EL (cell line): ENCODE measurements around the gene EFNA3.
"Not testable (repeated sequence)": the region's sequence is repeated elsewhere in the genome, so short reads cannot be mapped to it uniquely, and the experiment has no call there.

Experiments used
- DNase-seq: peaks from one replicate; pipeline ENCODE4 v3.0.0-alpha.2; 2016

EFNA3 gene

DNA sequence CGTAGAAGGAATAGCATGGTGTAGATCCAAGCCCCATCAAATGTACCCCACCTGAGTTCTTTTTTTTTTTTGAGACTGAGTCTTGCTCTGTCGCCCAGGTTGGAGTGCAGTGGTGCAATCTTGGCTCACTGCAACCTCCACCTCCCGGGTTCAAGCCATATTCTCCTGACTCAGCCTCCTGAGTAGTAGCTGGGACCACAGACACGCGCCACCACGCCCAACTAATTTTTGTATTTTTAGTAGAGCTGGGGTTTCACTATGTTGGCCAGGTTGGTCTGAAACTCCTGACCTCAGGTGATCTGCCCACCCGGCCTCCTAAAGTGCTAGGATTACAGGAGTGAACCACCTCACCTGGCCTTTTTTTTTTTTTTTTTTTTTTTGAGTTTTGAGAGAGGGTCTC is 39.5 kb downstream of the EFNA3 start:
- DNase-seq = not testable (repeated sequence)

DNA sequence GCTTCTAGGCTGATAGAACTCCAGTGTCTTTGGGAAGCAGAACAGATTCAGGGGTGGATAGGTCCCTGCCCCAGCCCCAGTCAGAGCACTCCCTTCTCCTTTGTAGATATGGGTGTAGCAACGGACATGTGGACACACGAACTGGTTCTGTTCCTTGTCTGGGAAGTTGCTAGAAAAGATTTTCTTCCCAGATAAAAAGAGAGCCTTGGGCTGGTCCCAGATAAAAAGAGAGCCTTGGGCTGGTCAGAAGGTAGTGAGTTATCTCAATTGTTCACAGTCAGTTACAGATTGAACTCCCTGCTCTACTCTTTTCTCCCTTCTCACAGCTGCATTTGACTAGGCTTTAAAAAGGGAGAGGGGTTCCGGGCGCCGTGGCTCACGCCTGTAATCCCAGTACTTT is 41.6 kb downstream of the EFNA3 start:
- no peak for DNase-seq

DNA sequence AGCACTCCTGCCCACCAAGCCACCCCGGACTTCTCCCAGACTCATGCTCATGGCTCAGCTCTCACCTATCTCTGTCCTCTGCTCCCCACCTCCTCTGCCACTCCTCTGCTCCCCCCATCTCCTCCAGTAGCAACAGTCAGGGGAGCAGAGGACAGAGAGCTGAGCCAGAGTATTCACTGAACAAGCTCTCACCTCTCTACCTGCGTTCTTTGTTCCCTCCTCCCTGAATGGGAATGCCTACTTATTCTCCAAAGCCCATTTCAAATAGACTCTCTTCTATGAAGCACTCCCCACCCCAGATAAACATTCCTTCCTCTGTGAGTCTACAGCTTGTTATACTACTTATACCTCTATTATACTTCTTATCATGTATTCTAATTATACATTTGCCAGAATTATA is 42.6 kb downstream of the EFNA3 start:
- no peak for DNase-seq

DNA sequence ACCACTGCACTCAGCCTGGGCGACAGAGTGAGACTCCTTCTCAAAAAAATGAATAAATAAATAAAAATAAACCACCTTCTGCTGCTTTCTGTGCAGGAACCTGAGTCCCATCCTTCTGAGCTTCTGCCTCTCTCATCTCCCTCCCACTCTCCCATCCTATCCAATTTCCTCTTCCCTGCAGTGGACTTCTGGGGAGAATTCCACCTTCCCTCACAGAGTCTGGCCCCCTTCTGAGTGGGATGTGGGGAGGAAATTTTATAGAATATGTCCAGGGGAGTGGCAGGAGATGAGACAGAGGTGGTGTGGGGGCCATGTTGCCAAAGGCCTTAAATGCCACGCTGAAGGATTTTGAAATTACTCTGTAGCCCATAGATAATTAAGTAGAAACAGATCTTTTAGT is 43.7 kb downstream of the EFNA3 start:
- no peak for DNase-seq

DNA sequence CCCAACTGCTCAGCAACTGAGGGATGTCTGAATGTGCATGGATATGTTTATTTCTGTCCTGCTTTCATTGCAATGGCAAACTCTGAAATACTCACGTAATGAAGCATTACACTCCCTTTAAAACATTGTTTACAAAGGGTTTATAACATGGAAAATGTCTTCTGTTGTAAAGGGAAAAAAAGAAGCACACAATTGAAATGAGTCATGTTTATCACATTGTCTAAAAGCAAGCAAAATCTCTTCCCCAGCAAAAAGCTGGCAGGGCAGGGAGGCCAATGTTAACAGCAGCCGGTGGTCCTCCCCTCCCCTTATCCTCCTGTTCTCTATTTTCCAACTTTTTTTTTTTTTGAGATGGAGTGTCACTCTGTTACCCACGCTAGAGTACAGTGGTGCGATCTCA is 45.2 kb downstream of the EFNA3 start:
- no peak for DNase-seq

DNA sequence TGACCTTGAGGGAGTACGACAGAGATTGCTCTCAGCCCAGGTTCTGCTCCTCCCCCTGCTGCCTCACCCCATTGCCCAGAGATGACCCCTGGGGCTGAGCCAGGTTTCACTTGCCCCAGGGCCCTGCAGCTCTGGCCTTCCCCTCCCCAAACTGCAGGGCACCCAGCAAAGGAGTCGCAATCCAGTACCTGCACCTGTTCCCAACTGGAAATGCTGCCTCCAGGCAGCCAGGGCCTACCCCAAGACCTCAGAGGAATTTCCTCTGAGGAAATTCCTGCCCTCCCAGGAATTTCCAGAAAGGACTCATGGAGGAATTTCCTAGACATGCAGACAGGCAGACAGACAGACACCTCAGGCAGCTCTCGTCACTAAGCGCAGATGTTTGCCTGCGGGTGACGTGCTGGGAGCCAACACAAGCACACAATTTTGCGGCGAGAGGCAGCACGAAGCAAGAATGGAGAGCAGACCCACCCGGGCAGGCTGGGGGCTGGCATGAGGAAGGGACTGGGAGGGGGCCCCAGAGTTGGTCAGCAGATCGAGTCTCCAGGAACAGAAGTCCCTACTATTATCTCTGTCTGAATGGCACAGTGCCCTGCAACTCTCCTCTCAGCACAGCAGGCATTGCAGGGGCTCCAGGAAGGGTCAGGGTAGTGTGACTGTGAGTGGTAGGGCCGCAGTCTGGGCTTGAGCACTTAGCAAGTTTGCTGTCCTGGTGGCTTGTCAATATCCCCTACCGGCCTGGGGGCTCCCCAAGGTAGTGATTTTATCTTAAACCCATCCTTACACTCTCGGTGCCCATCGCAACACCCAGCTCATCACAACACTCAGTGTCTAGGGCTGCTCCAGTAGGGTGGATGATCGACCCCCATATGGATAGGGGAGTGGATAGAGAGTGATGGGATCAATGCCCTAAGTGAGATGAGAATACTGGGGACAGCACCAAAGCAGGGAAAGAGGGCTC is 46.1 kb downstream of the EFNA3 start:
- peak; percentile 65 for DNase-seq

DNA sequence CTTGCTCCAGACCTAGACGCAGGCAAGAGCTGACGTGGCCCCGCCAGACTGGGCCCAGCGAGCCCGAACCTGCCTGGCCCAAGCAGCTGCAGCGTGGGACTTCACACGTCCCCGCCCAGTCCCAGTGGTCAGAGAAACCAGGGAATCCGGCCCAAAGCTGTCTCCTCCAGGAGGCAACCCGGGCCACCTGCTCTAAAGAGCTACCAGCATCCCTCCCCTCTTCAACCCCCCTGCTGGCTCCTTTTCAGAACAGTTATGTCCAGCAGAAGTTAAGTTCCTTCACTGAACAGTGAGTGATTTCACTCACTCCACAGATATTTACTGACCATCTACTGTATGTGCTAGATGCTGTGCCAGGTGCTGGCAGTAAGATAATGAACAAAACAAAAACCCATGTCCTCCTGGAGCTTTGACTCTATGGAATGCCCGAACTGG is 46.9 kb downstream of the EFNA3 start:
- no peak for DNase-seq

DNA sequence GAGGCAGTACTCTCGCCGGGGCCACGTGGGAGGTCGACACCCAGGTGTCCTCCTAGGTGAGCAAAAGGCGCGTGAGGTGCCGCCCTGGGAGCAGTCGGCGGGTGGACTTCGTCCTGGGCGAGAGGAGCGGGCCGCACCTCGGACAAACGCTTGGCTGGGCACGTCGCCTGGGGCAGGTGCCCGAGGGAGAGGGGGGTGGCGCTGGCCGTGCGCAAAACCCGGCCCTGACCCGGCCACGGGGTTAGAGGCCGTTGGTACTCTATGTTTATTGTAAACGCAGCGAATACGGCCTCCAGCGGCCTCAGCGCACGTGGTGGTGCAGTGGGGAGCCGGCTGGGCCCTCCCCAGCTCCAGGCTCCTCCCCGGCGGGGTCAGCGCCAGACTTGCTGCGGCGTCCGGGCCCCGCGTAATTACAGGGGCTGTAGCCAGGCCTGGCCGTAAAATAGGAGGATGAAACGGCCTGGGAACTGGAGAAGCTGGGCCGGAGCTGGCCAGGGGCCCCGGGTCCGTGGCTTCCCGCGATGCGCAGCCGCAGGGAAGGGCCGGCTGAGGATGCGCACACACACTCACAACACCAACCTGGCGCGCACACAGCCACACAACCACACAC is 47.4 kb downstream of the EFNA3 start:
- DNase-seq = peak; percentile 14

DNA sequence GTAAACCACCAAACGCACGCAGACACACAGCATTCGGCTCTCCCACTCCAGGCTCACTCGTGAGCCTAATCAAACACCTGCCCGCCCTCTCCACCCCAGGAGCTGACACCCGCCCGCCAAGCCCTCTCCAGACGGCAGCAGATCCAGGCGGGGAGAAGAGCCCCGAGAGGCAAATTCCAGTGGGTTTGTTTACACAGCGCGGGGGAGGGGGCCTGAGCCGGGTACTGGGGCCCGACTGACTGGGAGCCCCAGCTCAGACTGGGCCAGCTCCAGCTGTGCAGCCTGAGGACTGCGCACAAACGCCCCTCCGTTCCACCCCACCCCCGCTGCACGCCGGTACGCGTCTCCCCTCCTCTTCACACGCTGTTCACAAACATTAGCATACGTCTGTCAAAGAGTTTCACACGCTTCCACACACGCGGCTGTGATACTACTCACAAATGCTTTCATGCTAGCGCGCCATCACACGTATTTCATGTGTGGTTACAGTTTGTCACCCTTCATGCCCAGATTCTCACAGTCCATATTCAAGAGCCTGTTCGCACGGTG is 48.0 kb downstream of the EFNA3 start:
- peak; percentile 19 for DNase-seq

DNA sequence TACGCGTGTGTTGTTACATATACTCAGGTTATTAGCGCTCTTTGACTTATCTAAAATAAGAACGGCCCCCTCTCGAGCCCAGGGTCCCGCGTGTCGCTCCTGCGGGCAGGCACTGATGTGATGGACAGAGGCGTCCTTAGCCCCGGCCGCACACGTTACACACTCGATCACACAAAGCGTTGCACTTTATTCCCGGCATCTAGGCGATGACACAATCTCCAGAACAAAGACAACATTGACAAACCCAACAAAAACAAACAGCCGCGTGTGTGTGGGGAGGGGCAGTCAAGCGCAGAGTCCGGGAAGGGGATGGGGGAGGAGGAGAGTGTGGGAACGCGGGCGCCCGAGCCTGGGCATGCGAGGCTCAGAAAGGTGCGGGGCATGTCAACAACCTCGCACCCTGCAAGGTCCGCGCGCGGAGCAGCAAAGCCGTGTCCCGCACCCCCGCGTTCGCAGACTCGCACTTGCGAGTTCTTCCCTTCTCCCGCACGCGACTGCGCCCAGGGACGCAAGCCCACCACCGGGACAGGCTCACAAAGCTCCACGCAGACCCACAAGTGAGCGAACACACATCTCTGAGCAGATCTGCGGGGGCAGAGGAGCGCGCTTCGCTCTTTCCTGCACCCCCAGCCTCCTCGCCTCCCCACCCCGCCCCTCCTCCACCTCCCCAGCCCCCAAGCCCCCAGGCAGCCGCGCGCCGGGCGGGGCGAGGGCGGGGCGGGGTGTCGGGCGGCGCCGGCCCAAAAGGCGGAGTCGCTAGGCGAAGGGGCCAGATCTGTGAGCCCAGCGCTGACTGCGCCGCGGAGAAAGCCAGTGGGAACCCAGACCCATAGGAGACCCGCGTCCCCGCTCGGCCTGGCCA is 48.7 kb downstream of the EFNA3 start, which contains the start of gene EFNA1:
Gene EFNA1 (plus strand): TSS at position 772 of the 862 bp plus-strand sequence. CDS start 102 bp downstream, outside the sequence.
- peak; percentile 33 for DNase-seq

DNA sequence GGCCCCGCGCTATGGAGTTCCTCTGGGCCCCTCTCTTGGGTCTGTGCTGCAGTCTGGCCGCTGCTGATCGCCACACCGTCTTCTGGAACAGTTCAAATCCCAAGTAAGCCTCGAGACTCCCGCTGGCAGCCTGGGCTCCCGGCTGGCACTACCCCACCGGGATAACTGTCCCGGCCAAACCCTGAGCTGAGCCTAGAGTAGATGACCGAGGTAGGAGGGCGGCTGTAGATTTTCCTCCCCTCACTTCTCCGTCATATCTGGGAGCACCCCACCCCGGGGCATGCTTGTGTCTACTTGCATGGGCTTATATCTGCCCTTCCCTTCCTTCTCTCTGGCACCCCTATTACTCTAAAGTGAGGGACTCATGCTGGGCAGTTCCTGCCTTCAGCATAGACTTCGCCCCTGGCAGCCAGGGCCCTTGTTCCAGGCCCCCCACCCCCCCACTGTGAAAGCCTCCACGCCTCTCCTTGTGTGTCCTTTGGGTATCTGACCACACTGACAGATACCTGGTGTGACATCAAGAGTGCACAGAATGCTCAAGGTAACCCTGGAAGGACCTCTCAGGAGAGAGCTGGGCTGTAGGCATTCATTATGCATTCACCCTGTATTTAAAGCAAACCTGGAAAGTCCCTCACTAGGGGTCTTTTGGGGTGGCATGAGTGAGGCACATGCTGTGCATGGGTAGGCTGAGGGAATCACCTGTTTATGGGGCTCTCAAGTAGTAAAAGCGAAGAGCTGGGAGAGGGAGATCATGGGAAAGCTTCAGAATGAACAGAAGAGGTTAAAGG is 49.5 kb downstream of the EFNA3 start:
- no peak for DNase-seq

DNA sequence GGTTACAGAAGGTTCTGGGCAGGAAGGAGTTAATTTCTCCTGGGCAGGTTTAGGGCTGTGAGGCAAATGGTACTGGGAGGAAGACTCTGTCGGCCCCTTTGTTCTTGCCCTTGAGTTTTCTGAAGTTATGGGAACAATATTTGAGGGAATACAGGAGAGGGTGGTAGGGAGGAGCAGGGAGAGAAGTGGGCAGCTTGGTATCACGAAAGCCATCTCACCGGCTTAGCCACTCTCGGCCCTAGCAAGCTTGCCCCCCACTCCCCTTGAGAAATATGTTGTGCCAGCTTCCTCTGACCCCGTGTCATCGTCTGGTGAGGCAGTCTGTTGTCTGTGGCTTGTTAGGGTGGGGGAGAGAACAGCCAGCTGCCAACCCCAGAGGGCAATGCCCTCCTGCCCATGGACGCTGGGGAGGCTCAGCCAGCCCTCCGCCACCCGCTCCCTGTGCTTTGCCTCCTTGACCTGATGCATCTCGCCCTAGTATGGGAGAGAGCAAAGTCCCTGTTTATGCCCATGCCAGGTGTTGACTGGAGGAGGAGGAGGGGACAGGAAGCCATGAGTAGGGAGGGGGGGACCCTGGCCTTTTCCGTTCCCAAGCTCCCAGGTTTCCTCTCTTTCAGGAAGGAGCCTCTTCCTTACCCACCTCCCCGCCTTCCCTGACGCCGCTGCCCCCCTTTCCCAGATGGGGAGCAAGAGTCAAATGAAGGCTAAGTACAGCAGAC is 50.3 kb downstream of the EFNA3 start:
- no peak for DNase-seq

DNA sequence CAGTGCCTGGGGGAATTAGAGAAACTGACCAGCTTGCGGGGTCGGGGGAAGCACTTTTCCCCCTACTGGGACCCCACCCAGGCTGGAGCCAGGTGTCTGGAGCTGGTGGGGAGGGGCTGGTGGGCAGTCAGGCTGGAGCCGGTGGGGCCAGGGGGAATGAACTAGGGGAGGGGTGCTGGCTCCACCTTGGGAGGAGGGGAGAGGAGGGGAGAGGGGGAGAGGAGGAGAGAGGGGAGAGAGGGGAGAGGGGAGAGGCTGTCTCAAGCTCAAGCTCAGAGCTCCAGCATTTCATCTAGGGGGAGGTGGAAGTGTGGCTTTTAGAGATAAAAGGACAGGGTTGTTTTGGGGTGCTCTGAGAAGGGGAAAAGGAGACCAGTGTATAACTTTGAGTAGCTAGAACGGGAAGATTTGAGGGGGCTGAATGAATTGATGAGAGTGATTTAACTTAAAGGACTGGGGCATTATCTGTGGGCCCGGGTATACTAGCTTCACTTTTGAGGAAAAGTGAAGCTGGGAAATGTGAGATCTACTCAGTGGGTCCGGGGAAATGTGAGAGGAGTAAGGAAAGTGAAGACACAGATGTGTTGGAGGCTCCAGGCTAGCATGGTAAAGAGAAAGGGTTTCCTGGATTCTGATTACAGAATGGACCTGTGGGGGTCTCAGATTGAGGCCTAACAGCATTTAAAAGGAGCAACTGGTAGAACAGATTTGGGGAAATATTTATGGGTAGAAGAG is 51.8 kb downstream of the EFNA3 start:
- no peak for DNase-seq

DNA sequence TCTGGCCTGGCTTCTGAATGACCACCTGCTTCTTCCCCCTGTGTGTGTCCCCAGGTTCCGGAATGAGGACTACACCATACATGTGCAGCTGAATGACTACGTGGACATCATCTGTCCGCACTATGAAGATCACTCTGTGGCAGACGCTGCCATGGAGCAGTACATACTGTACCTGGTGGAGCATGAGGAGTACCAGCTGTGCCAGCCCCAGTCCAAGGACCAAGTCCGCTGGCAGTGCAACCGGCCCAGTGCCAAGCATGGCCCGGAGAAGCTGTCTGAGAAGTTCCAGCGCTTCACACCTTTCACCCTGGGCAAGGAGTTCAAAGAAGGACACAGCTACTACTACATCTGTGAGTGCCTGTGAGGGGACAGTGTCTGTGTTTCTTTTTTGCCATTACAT is 52.6 kb downstream of the EFNA3 start:
- DNase-seq = no peak

DNA sequence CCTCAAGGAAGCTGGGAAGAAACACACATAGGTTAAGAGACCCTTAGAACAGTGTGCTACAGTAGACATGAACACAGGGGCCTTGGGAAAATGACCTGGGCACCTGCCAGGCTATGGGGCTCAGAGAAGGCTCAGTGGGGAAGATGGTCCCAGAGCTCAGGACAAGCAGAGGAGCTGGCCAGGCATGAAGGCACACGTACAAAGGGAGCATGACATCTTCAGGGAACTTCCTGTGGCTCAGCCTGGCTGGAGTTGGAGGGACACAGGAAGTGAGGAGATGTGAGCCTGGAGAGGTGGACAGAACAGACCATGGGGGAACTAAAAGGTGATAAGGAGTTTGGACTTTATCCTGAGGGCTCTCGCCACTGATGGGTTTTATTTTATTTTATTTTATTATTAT is 53.2 kb downstream of the EFNA3 start:
- DNase-seq = no peak

DNA sequence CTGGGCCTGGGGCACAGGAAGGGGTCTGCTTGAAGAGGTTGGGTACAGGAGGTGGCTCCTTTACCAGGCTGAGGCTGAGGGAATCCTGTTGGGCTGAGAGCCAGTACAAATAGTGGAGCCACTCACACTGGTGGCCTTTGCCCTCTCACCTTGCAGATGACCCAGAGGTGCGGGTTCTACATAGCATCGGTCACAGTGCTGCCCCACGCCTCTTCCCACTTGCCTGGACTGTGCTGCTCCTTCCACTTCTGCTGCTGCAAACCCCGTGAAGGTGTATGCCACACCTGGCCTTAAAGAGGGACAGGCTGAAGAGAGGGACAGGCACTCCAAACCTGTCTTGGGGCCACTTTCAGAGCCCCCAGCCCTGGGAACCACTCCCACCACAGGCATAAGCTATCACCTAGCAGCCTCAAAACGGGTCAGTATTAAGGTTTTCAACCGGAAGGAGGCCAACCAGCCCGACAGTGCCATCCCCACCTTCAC is 55.2 kb downstream of the EFNA3 start:
- DNase-seq = no peak

DNA sequence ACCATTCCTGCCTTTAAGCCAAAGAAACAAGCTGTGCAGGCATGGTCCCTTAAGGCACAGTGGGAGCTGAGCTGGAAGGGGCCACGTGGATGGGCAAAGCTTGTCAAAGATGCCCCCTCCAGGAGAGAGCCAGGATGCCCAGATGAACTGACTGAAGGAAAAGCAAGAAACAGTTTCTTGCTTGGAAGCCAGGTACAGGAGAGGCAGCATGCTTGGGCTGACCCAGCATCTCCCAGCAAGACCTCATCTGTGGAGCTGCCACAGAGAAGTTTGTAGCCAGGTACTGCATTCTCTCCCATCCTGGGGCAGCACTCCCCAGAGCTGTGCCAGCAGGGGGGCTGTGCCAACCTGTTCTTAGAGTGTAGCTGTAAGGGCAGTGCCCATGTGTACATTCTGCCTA is 55.7 kb downstream of the EFNA3 start:
- no peak for DNase-seq

DNA sequence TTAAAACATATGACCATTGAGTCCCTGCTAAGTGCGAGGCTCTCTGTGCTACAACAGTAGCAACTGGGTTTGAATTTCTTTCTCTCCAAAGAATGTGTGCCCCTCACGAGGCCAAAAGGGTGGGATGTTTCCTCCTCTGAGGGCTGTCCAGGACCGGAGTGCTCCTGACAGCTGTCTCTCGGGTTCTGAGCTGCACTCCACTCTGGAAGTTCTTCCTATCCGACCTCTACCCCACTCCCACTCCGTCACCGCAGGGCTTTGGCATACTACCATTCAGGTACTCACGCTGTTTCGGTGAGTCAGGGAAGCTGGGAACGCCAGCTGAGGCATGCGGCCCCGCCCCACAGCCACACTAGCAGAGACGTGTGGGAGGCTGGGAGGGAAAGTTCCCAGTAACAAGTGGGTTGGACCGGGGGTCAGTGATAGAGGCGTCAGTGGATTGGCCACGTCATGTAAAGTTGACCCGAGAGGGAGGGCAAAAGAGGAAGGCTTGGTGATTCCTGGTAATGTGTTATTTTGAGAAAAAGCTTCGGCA is 56.3 kb downstream of the EFNA3 start:
- DNase-seq = peak; percentile 96

DNA sequence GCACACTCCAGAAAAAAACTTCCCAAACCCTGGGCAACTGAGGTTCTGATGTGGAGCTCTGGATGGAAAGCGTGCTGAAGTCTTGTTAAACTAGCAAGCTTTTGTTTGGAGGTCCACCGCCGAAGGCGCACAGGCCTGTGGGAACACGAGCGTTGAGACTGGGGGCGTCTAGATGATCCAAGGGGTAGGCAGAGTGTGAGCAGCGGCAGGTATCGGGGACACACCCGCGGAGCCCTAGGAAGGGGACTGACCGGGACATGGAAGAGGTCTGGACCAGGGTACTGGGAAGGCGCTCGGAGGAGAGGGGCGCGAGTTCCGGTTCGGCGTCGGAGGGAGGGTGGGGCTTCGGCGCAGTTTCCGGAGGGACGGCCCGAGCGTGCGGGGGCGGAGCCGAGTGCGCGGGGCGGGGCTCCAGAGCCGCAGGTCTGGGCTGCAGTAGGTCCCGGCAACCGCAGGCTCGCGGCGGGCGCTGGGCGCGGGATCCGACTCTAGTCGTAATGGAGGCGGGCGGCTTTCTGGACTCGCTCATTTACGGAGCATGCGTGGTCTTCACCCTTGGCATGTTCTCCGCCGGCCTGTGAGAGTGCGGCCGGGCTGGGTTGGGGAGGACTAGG is 56.9 kb downstream of the EFNA3 start, which contains the start of gene SLC50A1:
Gene SLC50A1 (plus strand): TSS at position 438 of the 614 bp plus-strand sequence. CDS start 60 bp downstream, at position 498.
- peak; percentile 94 for DNase-seq

DNA sequence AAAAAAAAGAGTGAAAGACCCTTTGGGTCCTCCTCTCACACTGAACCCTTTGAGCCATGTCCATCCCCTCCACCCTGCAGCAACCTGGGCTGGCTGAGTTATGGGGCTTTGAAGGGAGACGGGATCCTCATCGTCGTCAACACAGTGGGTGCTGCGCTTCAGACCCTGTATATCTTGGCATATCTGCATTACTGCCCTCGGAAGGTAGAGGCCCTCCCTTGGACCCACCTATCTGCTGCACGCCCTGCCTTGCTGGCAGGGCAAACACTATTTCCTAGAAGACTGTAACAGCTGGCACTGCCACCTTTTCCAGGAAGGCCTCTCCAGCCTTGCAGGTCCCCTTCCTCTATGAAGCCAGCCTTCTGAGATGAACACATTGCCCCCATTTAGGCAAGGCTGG is 58.1 kb downstream of the EFNA3 start:
- no peak for DNase-seq
